ENCODE results near the gene ACSM3. TPM values are rescaled to one million over a fixed set of nuclear protein-coding genes. Genes with fewer than 3 reads are reported as not detected.
"Not testable (repeated sequence)": the region's sequence is repeated elsewhere in the genome, so short reads cannot be mapped to it uniquely, and the experiment has no call there.

Gene ACSM3
- polyA plus RNA-seq, 2 of the 4 experiments (the other 2 are of a cell fraction): 2.9 to 15.7 TPM

DNA sequence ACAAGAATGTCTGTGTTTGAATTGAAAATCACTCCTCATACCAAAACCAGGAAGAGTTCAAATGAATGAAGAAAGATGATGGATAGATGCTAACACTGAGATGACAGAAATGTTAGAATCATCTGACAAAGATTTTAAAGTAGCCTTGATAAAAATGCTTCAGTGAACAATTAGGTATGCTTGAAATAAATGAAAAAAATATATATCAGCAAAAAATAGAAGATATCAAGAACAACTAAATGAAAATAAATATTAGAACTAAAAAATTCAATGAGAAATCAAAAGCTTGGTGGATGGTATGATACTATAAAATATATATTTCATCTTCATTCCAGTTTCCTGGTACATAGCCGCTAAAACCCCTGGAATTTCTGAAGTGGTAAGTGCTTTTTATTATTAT, 8.6 kb upstream of the ACSM3 start:
- Histone ChIP-seq H3K4me1 (no peaks in the 10 kb centered on the region), H3K4me2 (no peak overlapping the region), H3K4me3 (no peak overlapping the region), H3K27ac (no peak overlapping the region), H3K9me3 (no peaks in the 10 kb centered on the region)
- DNase-seq (ENCODE audit: low read depth in 1 of 2, low spot score in 1 of 2) (no peak), FAIRE-seq (no peak), ATAC-seq (no peak)
- WGBS (ENCODE audit: missing lambda C conversion rate): 1% methylated on average over 1 of the region's 1 CpG
- POLR2A ChIA-PET: no interaction called here
- CTCF ChIA-PET: interaction anchor here (1.4 kb wide), 1 partner anchor 9 kb away, joined by 4 read pairs; no protein-coding TSS in a partner anchor
- TF ChIP-seq BHLHE40 (IDR thresholded peaks at IDR 0.05; ENCODE audit: low read depth, low read length): no peak
- no peak for TF ChIP-seq CBX2 (IDR thresholded peaks at IDR 0.05; ENCODE audit: borderline replicate concordance, low read depth)
- no peak for TF ChIP-seq MAZ (IDR thresholded peaks at IDR 0.05; ENCODE audit: borderline replicate concordance, low read depth, low read length)
- TF ChIP-seq SREBF2 (IDR thresholded peaks at IDR 0.05): no peak
- no peak for TF ChIP-seq GATA3 (IDR thresholded peaks at IDR 0.05; ENCODE audit: borderline replicate concordance)
- TF ChIP-seq, protein P1, sequence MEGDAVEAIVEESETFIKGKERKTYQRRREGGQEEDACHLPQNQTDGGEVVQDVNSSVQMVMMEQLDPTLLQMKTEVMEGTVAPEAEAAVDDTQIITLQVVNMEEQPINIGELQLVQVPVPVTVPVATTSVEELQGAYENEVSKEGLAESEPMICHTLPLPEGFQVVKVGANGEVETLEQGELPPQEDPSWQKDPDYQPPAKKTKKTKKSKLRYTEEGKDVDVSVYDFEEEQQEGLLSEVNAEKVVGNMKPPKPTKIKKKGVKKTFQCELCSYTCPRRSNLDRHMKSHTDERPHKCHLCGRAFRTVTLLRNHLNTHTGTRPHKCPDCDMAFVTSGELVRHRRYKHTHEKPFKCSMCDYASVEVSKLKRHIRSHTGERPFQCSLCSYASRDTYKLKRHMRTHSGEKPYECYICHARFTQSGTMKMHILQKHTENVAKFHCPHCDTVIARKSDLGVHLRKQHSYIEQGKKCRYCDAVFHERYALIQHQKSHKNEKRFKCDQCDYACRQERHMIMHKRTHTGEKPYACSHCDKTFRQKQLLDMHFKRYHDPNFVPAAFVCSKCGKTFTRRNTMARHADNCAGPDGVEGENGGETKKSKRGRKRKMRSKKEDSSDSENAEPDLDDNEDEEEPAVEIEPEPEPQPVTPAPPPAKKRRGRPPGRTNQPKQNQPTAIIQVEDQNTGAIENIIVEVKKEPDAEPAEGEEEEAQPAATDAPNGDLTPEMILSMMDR (IDR thresholded peaks at IDR 0.05): no peak
- TF ChIP-seq TP53 (CRISPR knock-in tag; IDR thresholded peaks at IDR 0.05): no peak
- TF ChIP-seq, protein P2, sequence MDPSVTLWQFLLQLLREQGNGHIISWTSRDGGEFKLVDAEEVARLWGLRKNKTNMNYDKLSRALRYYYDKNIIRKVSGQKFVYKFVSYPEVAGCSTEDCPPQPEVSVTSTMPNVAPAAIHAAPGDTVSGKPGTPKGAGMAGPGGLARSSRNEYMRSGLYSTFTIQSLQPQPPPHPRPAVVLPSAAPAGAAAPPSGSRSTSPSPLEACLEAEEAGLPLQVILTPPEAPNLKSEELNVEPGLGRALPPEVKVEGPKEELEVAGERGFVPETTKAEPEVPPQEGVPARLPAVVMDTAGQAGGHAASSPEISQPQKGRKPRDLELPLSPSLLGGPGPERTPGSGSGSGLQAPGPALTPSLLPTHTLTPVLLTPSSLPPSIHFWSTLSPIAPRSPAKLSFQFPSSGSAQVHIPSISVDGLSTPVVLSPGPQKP (IDR thresholded peaks at IDR 0.05; ENCODE audit: low read depth, low read length): no peak
- no peak for TF ChIP-seq HDAC2 (IDR thresholded peaks at IDR 0.05)
- no peak for TF ChIP-seq POLR2AphosphoS2 (conservative IDR thresholded peaks at IDR 0.05; ENCODE audit: low read length)
- no peak for TF ChIP-seq POLR2A (IDR thresholded peaks at IDR 0.05; ENCODE audit: low read length)
- TF ChIP-seq, protein P3, sequence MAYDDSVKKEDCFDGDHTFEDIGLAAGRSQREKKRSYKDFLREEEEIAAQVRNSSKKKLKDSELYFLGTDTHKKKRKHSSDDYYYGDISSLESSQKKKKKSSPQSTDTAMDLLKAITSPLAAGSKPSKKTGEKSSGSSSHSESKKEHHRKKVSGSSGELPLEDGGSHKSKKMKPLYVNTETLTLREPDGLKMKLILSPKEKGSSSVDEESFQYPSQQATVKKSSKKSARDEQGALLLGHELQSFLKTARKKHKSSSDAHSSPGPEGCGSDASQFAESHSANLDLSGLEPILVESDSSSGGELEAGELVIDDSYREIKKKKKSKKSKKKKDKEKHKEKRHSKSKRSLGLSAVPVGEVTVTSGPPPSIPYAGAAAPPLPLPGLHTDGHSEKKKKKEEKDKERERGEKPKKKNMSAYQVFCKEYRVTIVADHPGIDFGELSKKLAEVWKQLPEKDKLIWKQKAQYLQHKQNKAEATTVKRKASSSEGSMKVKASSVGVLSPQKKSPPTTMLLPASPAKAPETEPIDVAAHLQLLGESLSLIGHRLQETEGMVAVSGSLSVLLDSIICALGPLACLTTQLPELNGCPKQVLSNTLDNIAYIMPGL (CRISPR knock-in tag; IDR thresholded peaks at IDR 0.05; ENCODE audit: borderline replicate concordance): no peak

DNA sequence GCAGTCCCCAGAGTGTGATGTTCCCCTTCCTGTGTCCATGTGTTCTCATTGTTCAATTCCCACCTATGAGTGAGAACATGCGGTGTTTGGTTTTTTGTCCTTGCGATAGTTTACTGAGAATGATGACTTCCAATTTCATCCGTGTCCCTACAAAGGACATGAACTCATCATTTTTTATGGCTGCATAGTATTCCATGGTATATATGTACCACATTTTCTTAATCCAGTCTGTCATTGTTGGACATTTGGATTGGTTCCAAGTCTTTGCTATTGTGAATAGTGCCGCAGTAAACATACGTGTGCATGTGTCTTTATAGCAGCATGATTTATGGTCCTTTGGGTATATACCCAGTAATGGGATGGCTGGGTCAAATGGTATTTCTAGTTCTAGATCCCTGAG, 8.0 kb upstream of the ACSM3 start:
- H3K4me3 ChIP-seq; H3K27ac ChIP-seq; H3K9me3 ChIP-seq; POLR2A ChIA-PET; H3K4me2 ChIP-seq; H3K4me1 ChIP-seq; CTCF ChIA-PET; ATAC-seq; DNase-seq (ENCODE audit: low read depth in 1 of 2, low spot score in 1 of 2); FAIRE-seq: not testable (repeated sequence)
- WGBS (ENCODE audit: missing lambda C conversion rate): 59% methylated on average over 5 of the region's 5 CpGs

DNA sequence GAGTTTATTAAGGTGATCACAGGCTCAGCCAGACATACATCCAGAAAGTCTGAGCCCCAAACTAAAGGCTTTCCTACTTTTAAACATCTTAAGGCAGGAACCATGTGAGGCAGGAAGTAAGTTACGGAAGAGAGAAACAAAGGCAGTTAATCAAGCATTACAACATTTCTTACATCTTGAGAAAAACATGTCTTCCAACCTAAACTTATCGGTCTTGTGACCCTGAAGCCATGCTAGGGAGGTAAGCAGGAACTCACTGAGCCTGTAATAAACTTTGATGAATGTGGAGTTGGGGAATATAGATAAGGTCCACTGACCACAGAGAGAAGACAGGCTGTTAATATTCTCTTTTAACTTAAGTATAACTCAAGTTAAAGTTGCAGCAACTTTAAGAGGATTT, 3.5 kb upstream of the ACSM3 start:
- DNase-seq (ENCODE audit: low read depth in 1 of 2, low spot score in 1 of 2) (no peak), ATAC-seq (no peak), FAIRE-seq (no peak)
- Histone ChIP-seq H3K27ac (no peak overlapping the region), H3K4me2 (no peak overlapping the region), H3K4me3 (no peak overlapping the region), H3K9me3 (peaks cover 11% of the 10 kb centered on the region), H3K4me1 (peaks cover 16% of the 10 kb centered on the region; the same call in 2 of the 3 replicates)
- TF ChIP-seq, protein P3 (CRISPR knock-in tag; IDR thresholded peaks at IDR 0.05; ENCODE audit: borderline replicate concordance): no peak
- no peak for TF ChIP-seq ZFP36 (IDR thresholded peaks at IDR 0.05; ENCODE audit: borderline replicate concordance, partially characterized antibody)
- no peak for TF ChIP-seq SREBF2 (IDR thresholded peaks at IDR 0.05)
- TF ChIP-seq RNF2 (IDR thresholded peaks at IDR 0.05; ENCODE audit: borderline replicate concordance, low read depth): no peak
- no peak for TF ChIP-seq TP53 (CRISPR knock-in tag; IDR thresholded peaks at IDR 0.05)
- TF ChIP-seq GATA3 (IDR thresholded peaks at IDR 0.05; ENCODE audit: borderline replicate concordance): no peak
- no peak for TF ChIP-seq ESRRA (IDR thresholded peaks at IDR 0.05; ENCODE audit: borderline replicate concordance, low read length)
- TF ChIP-seq, protein P4, sequence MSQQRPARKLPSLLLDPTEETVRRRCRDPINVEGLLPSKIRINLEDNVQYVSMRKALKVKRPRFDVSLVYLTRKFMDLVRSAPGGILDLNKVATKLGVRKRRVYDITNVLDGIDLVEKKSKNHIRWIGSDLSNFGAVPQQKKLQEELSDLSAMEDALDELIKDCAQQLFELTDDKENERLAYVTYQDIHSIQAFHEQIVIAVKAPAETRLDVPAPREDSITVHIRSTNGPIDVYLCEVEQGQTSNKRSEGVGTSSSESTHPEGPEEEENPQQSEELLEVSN (IDR thresholded peaks at IDR 0.05; ENCODE audit: borderline replicate concordance, low read depth): no peak
- no peak for TF ChIP-seq EP300 (IDR thresholded peaks at IDR 0.05)
- no peak for TF ChIP-seq RFX5 (IDR thresholded peaks at IDR 0.05)
- no peak for TF ChIP-seq EHMT2 (IDR thresholded peaks at IDR 0.05; ENCODE audit: low read depth)
- TF ChIP-seq, protein P5, sequence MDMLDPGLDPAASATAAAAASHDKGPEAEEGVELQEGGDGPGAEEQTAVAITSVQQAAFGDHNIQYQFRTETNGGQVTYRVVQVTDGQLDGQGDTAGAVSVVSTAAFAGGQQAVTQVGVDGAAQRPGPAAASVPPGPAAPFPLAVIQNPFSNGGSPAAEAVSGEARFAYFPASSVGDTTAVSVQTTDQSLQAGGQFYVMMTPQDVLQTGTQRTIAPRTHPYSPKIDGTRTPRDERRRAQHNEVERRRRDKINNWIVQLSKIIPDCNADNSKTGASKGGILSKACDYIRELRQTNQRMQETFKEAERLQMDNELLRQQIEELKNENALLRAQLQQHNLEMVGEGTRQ (IDR thresholded peaks at IDR 0.05): no peak
- TF ChIP-seq RCOR1 (IDR thresholded peaks at IDR 0.05; ENCODE audit: low read depth, low read length): no peak
- no peak for TF ChIP-seq JUNB (IDR thresholded peaks at IDR 0.05)
- TF ChIP-seq, protein P2 (IDR thresholded peaks at IDR 0.05; ENCODE audit: low read depth, low read length): no peak
- TF ChIP-seq MAZ (IDR thresholded peaks at IDR 0.05; ENCODE audit: borderline replicate concordance, low read depth, low read length): no peak
- TF ChIP-seq EHF (CRISPR knock-in tag; IDR thresholded peaks at IDR 0.05): no peak
- TF ChIP-seq CBX8 (IDR thresholded peaks at IDR 0.05): no peak
- no peak for TF ChIP-seq JUN (IDR thresholded peaks at IDR 0.05)
- ChIA-PET CTCF (no interaction called here), POLR2A (no interaction called here)
- WGBS (ENCODE audit: missing lambda C conversion rate): 79% methylated on average over 2 of the region's 2 CpGs

All from A549 (cell line).